OCI-LY3 (cell line): Measurements from ENCODE around the gene RAD50.

Experiments used
- CTCF ChIP-seq: fragments of 200-600, 300-600 bp; sonication (generic); IDR thresholded peaks from 2 replicates; pipeline ENCODE4 v1.5.1; 2014; ENCODE audit warnings: antibody characterized with exemption, low read length, low read depth
- EZH2phosphoT487 ChIP-seq: fragments of 200-600 bp; shearing (Covaris generic); IDR thresholded peaks from 2 replicates; pipeline ENCODE4 v1.6.1; 2018; ENCODE audit warnings: antibody characterized with exemption, mixed run types, low read depth

GRCh38 chr5:132678735-132679134 is 122.0 kb downstream of the RAD50 start:
- TF ChIP-seq CTCF (no peak), EZH2phosphoT487 (no peak)
